K562 (cell line): ENCODE results near the gene ANAPC16. TPM values are rescaled to one million over a fixed set of nuclear protein-coding genes. Genes with fewer than 3 reads are reported as not detected.

Source experiments
- ATAC-seq: fragments of 200-7000 bp; cut with Tn5 transposase; 3 replicates; pipeline ENCODE4 v1.9.1; 2020; ENCODE audit warnings: moderate library complexity
- BruUV-seq: library from RNA; stranded (reverse); fragments of 400-500 nt; replicated peaks from 2 replicates; lab custom pipeline; 2021; lab: Mats Ljungman, UMichigan
- CTCF ChIA-PET: fragments of 300-600 bp; formaldehyde crosslinking; extraction: SDS; loops from one replicate; lab custom pipeline; 2021; ENCODE audit warnings: low intra/inter-chr PET ratio; lab: Yijun Ruan, JAX
- POLR2A ChIA-PET: fragments of 300-600, 350-650 bp; sonication (Branson Sonifier 250); formaldehyde crosslinking; extraction: SDS; loops from one replicate; lab custom pipeline; 2021; ENCODE audit warnings: antibody characterized with exemption, inconsistent platforms; lab: Yijun Ruan, JAX
- DNase-seq, 4 experiments: peaks; one replicate each; pipeline versions ENCODE4 v3.0.0 to v3.0.0-alpha.2; 2011 to 2018; ENCODE audit warnings: low spot score in 3 of 4, mixed read lengths in 3 of 4; ENCODE audit errors: extremely low read depth in 1 of 4
- FAIRE-seq: peaks from 2 replicates; lab custom pipeline; 2011; peaks lifted over from hg19 to GRCh38; lab: Jason Lieb, UNC
- H2AFZ ChIP-seq: 2 replicates; pipeline ENCODE4 v1.6.0; 2011; ENCODE audit warnings: low read depth, low read length, control low read depth, inconsistent platforms
- H3K27ac ChIP-seq: fragments of 200-600 bp; 3 replicates; pipeline ENCODE4 v1.8.0; 2011; ENCODE audit warnings: low read depth, mild to moderate bottlenecking, control low read depth, inconsistent platforms, low read length, moderate library complexity, mixed read lengths; ENCODE audit errors: extremely low read depth
- H3K27me3 ChIP-seq, 2 experiments: fragments of 300-600 bp in 1 of 2; 2 replicates in 1 of 2; 3 replicates in 1 of 2; pipeline versions ENCODE4 v1.6.0 to v1.8.0; 2011; ENCODE audit warnings: inconsistent platforms in 2 of 2, low read length in 2 of 2, mild to moderate bottlenecking in 1 of 2, mixed read lengths in 1 of 2, moderate library complexity in 1 of 2; ENCODE audit not compliant: control insufficient read depth in 2 of 2, insufficient read depth in 2 of 2
- H3K36me3 ChIP-seq: fragments of 300-600 bp; 3 replicates; pipeline ENCODE4 v1.8.0; 2011; ENCODE audit warnings: mild to moderate bottlenecking, low read length, inconsistent platforms; ENCODE audit not compliant: control insufficient read depth, insufficient read depth
- H3K4me1 ChIP-seq, 2 experiments: fragments of 200-600 bp in 1 of 2; replicated peaks in 1 of 2; 2 replicates in 1 of 2; 3 replicates in 1 of 2; pipeline versions ENCODE4 v1.5.1 to v1.8.0; 2011; ENCODE audit warnings: inconsistent platforms in 2 of 2, low read length in 2 of 2, mild to moderate bottlenecking in 1 of 2, mixed read lengths in 1 of 2, moderate library complexity in 1 of 2; ENCODE audit not compliant: control insufficient read depth in 2 of 2, insufficient read depth in 2 of 2
- H3K4me2 ChIP-seq: 2 replicates; pipeline ENCODE4 v1.6.1; 2011; ENCODE audit warnings: low read length, control low read depth, inconsistent platforms, mixed read lengths; ENCODE audit not compliant: insufficient read depth
- H3K4me3 ChIP-seq: fragments of 200-600 bp; sonication (generic), shearing (Covaris generic); 2 replicates; pipeline ENCODE4 v1.5.1; 2016; ENCODE audit warnings: control low read depth, inconsistent platforms
- H3K79me2 ChIP-seq: fragments of 200-600 bp; 3 replicates; pipeline ENCODE4 v1.8.0; 2011; ENCODE audit warnings: low read length, inconsistent platforms; ENCODE audit not compliant: control insufficient read depth, insufficient read depth
- H3K9ac ChIP-seq, 2 experiments: 2 replicates each; pipeline versions ENCODE4 v1.6.0 to v1.6.1; 2011; ENCODE audit warnings: low read depth in 2 of 2, low read length in 2 of 2, control low read depth in 1 of 2, inconsistent platforms in 1 of 2, mild to moderate bottlenecking in 1 of 2, mixed read lengths in 1 of 2; ENCODE audit not compliant: insufficient read depth in 1 of 2
- H3K9me1 ChIP-seq: one replicate; pipeline ENCODE4 v1.6.0; 2011; ENCODE audit warnings: inconsistent platforms, mild to moderate bottlenecking, low read length, moderate library complexity; ENCODE audit not compliant: control insufficient read depth, insufficient read depth
- H3K9me3 ChIP-seq: replicated peaks from 2 replicates; pipeline ENCODE4 v1.5.1; 2011; ENCODE audit warnings: low read depth, low read length, inconsistent platforms; ENCODE audit not compliant: control insufficient read depth, insufficient read depth
- H4K20me1 ChIP-seq: replicated peaks from 2 replicates; pipeline ENCODE4 v1.6.1; 2011; ENCODE audit warnings: low read length, inconsistent platforms, mixed read lengths; ENCODE audit not compliant: control insufficient read depth, insufficient read depth
- ARNT ChIP-seq, 2 experiments: fragments of 450-650 bp; IDR thresholded peaks; 2 replicates each; pipeline ENCODE4 v1.6.1; 2016; ENCODE audit warnings: mild to moderate bottlenecking in 1 of 2
- GTF2A2 ChIP-seq: IDR thresholded peaks from 2 replicates; pipeline ENCODE4 v1.6.1; 2016; ENCODE audit warnings: mild to moderate bottlenecking, missing genetic modification characterization, missing compliant biosample characterization
- HCFC1 ChIP-seq: IDR thresholded peaks from 2 replicates; pipeline ENCODE4 v1.6.1; 2012; ENCODE audit warnings: low read depth, low read length, improper control_type of control experiment
- HIVEP1 ChIP-seq: fragments of 250-450 bp; sonication (Bioruptor Pico); IDR thresholded peaks from 2 replicates; pipeline ENCODE4 v1.4.0; 2020; ENCODE audit warnings: mild to moderate bottlenecking
- PTRF ChIP-seq: fragments of 450-650 bp; IDR thresholded peaks from 2 replicates; pipeline ENCODE4 v1.6.1; 2016; ENCODE audit warnings: mild to moderate bottlenecking, missing genetic modification characterization, missing compliant biosample characterization
- SMAD3 ChIP-seq: fragments of 450-650 bp; formaldehyde crosslinking; conservative IDR thresholded peaks from 2 replicates; pipeline ENCODE4 v1.4.0; 2020; ENCODE audit warnings: mild to moderate bottlenecking
- ZBTB9 ChIP-seq: fragments of 450-650 bp; formaldehyde crosslinking; IDR thresholded peaks from 2 replicates; pipeline ENCODE4 v1.4.0; 2020; ENCODE audit warnings: mild to moderate bottlenecking, moderate library complexity
- ZNF311 ChIP-seq: fragments of 250-450 bp; sonication (Bioruptor Pico); IDR thresholded peaks from 2 replicates; pipeline ENCODE4 v1.4.0; 2020; ENCODE audit warnings: mild to moderate bottlenecking, moderate library complexity
- WGBS: fragments of 100-300 bp; shearing (Covaris generic); methylation state at CpG from one replicate; pipeline ENCODE4 v1.1.6; 2016; ENCODE audit warnings: low coverage, mixed read lengths; ENCODE audit not compliant: insufficient coverage; ENCODE audit errors: missing lambda C conversion rate; 5-methylcytosine and 5-hydroxymethylcytosine counted together
- in situ Hi-C: fragments of 300-500 bp; cut with MboI; formaldehyde crosslinking; loops from 4 replicates; pipeline ENCODE4 v1.15.0; 2018; ENCODE audit warnings: inconsistent platforms, mixed read lengths
- intact Hi-C: fragments of 100-400 bp; cut with micrococcal nuclease; formaldehyde crosslinking; loops from 2 replicates; pipeline ENCODE4 v1.14.2; 2022
- polyA plus RNA-seq, 8 experiments: library from polyadenylated mRNA; depleted of rRNA in 4 of 8; stranded (reverse) in 5 of 8; unstranded in 3 of 8; fragments of >200 nt; fragmentation: Nextera tagmentation in 2 of 8; fragmentation: Illumina TruSeq in 1 of 8; extraction: Ambion mirVana in 2 of 8; extraction: Trizol in 1 of 8; gene quantifications; 2 replicates each; pipeline versions ENCODE4 v1.2.1 to v1.2.3, GENCODE V29; 2011 to 2014; ENCODE audit warnings: inconsistent platforms in 1 of 8, missing spikeins in 1 of 8
- total RNA-seq, 7 experiments: library from RNA; depleted of rRNA in 6 of 7; stranded (reverse); fragments of >200 nt in 6 of 7; fragmentation: Illumina TruSeq in 2 of 7; extraction: Trizol in 2 of 7; gene quantifications; 2 replicates each; pipeline versions ENCODE4 v1.2.1 to v1.2.3, GENCODE V29; 2011 to 2021; ENCODE audit warnings: low replicate concordance in 1 of 7
- TF ChIP-seq, protein P1 (sequence below): fragments of 450-650 bp; IDR thresholded peaks from 2 replicates; pipeline ENCODE4 v1.7.0; 2016; ENCODE audit warnings: borderline replicate concordance
- TF ChIP-seq, protein P2 (sequence below), 3 experiments: fragments of 200-800 bp in 1 of 3; sonication (Bioruptor generic) in 1 of 3; sonication (generic) in 1 of 3; formaldehyde crosslinking in 1 of 3; IDR thresholded peaks; 2 replicates each; pipeline versions ENCODE4 v1.6.1 to v1.8.0; 2016 to 2022; ENCODE audit warnings: mild to moderate bottlenecking in 2 of 3, missing compliant biosample characterization in 2 of 3, missing genetic modification characterization in 2 of 3, missing genetic modification reagents in 1 of 3
- TF ChIP-seq, protein P3 (sequence below), 2 experiments: fragments of 250-450 bp in 1 of 2; fragments of 450-650 bp in 1 of 2; sonication (Bioruptor Pico) in 1 of 2; IDR thresholded peaks; 2 replicates each; pipeline versions ENCODE4 v1.6.1 to v1.8.0; 2016 to 2021; ENCODE audit warnings: mild to moderate bottlenecking in 2 of 2, moderate library complexity in 2 of 2, missing compliant biosample characterization in 1 of 2, missing genetic modification characterization in 1 of 2
- TF ChIP-seq, protein P4 (sequence below): fragments of 450-650 bp; formaldehyde crosslinking; IDR thresholded peaks from 2 replicates; pipeline ENCODE4 v1.4.0; 2020; ENCODE audit warnings: mild to moderate bottlenecking, moderate library complexity

ANAPC16 gene
- total and polyA plus RNA-seq, 9 of the 15 experiments (the other 6 are each of a cell fraction or from before 2014, with no cell fraction given) = 42.6 to 208 (median 108) TPM

DNA sequence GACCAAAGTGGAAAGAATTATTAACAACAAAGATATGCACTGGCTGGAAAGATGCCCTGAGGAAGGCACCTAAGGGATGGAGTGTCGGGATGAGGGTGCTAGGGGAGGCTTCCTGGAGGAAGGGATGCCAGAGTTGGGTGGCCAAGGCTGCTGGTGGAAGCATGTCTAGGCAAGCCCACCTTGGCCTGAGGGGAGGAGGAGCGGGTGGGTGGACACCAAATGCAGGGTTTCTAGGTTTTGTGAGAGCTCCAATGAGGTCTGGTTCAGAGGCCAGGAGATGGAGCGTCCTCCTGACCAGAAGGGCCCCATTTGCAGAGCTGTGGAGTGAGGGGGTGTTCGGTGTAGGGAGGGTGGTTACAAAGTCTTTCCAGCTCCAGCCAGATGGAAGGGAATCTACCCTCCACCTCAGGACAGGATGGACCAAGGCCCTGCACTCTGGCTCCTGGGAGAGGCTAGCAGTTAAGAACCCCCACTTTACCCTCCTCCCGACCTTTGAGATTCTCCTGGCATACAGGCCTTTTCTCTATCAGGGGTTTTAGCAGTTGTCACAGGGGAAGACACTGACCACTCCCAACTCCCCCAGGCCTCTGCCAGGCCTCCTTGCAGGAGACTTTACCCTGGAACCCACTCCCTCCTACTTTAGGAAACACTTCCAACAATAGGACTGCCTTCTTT, 54.9 kb downstream of the ANAPC16 start:
- H3K36me3 ChIP-seq = peaks cover 18% of the 10 kb centered on the region
- POLR2A ChIA-PET = interaction anchor here (0.6 to 10.1 kb wide), 9 partner anchors 9 to 60 kb away, joined by 3 to 197 read pairs (median 4); no protein-coding TSS in a partner anchor
- peak overlapping the region; percentile 30 to 59; a peak in 3 of 4 replicates for H3K9ac ChIP-seq
- peak overlapping the region; percentile 27; the same call in 1 of the 2 replicates for H2AFZ ChIP-seq
- DNase-seq (peak in 1 of 4 experiments; percentile 12), ATAC-seq (no peak), FAIRE-seq (no peak)
- H3K4me2 ChIP-seq = no peak overlapping the region
- H3K9me3 ChIP-seq = no peaks in the 10 kb centered on the region
- CTCF ChIA-PET = interaction anchor here (0.7 kb wide), 1 partner anchor 46 kb away, joined by 3 read pairs; no protein-coding TSS in a partner anchor
- peaks cover 28% of the 10 kb centered on the region for H3K79me2 ChIP-seq
- 80% methylated on average over 5 of the region's 5 CpGs for WGBS
- no peaks in the 10 kb centered on the region for H3K27me3 ChIP-seq
- intact Hi-C loops (no loop called here), in situ Hi-C loops (loop anchor here (10.0 kb wide), 1 partner anchor 614 kb away; no protein-coding TSS in a partner anchor)
- peaks cover 26 to 46% of the 10 kb centered on the region in 2 experiments; a peak in 4 of 5 replicates for H3K4me1 ChIP-seq
- BruUV-seq = no TSS peak
- peaks cover 18% of the 10 kb centered on the region for H4K20me1 ChIP-seq
- peak overlapping the region; percentile 21; the same call in 2 of the 3 replicates for H3K27ac ChIP-seq
- H3K4me3 ChIP-seq = no peak overlapping the region
- no peaks in the 10 kb centered on the region for H3K9me1 ChIP-seq
- TF ChIP-seq, protein P1, sequence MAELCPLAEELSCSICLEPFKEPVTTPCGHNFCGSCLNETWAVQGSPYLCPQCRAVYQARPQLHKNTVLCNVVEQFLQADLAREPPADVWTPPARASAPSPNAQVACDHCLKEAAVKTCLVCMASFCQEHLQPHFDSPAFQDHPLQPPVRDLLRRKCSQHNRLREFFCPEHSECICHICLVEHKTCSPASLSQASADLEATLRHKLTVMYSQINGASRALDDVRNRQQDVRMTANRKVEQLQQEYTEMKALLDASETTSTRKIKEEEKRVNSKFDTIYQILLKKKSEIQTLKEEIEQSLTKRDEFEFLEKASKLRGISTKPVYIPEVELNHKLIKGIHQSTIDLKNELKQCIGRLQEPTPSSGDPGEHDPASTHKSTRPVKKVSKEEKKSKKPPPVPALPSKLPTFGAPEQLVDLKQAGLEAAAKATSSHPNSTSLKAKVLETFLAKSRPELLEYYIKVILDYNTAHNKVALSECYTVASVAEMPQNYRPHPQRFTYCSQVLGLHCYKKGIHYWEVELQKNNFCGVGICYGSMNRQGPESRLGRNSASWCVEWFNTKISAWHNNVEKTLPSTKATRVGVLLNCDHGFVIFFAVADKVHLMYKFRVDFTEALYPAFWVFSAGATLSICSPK = no peak
- TF ChIP-seq ZBTB9 (no peak), PTRF (peak; percentile 53; the same call in 1 of the 2 replicates), ZNF311 (CRISPR knock-in tag) (peak; percentile 65), HIVEP1 (CRISPR knock-in tag) (0 out of 2 replicates have a peak, but pooled peaks have one; percentile 67), HCFC1 (peak; percentile 15; the same call in 1 of the 2 replicates), ARNT (IDR thresholded peaks at IDR 0.05) (no peak), GTF2A2 (0 out of 2 replicates have a peak, but pooled peaks have one; percentile 19), SMAD3 (CRISPR knock-in tag) (0 out of 2 replicates have a peak, but pooled peaks have one; percentile 15)
- TF ChIP-seq, protein P2, sequence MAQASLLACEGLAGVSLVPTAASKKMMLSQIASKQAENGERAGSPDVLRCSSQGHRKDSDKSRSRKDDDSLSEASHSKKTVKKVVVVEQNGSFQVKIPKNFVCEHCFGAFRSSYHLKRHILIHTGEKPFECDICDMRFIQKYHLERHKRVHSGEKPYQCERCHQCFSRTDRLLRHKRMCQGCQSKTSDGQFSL (CRISPR knock-in tag; IDR thresholded peaks at IDR 0.05) = 0 out of 2 replicates have a peak, but pooled peaks have one; percentile 32
- TF ChIP-seq, protein P2 (tag; IDR thresholded peaks at IDR 0.05) = no peak
- TF ChIP-seq, protein P3, sequence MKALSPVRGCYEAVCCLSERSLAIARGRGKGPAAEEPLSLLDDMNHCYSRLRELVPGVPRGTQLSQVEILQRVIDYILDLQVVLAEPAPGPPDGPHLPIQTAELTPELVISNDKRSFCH (CRISPR knock-in tag; IDR thresholded peaks at IDR 0.05) = no peak
- TF ChIP-seq, protein P3 (tag; IDR thresholded peaks at IDR 0.05) = peak; percentile 67; the same call in 1 of the 2 replicates
- TF ChIP-seq, protein P4, sequence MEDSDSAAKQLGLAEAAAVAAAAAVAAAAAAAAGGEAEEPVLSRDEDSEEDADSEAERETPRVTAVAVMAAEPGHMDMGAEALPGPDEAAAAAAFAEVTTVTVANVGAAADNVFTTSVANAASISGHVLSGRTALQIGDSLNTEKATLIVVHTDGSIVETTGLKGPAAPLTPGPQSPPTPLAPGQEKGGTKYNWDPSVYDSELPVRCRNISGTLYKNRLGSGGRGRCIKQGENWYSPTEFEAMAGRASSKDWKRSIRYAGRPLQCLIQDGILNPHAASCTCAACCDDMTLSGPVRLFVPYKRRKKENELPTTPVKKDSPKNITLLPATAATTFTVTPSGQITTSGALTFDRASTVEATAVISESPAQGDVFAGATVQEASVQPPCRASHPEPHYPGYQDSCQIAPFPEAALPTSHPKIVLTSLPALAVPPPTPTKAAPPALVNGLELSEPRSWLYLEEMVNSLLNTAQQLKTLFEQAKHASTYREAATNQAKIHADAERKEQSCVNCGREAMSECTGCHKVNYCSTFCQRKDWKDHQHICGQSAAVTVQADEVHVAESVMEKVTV (CRISPR knock-in tag) = 0 out of 2 replicates have a peak, but pooled peaks have one; percentile 4
